GM12878 (cell line): ENCODE data around the gene RAB43. TPM values are rescaled to one million over a fixed set of nuclear protein-coding genes. Genes with fewer than 3 reads are reported as not detected.

ENCODE experiments used
- ATF3 ChIP-seq: IDR thresholded peaks from 2 replicates; pipeline ENCODE4 v1.6.1; 2011; ENCODE audit warnings: low read depth, mild to moderate bottlenecking, low read length, moderate library complexity, borderline replicate concordance; ENCODE audit errors: extremely low read depth
- ATF7 ChIP-seq: fragments of 450-650 bp; IDR thresholded peaks from 2 replicates; pipeline ENCODE4 v1.6.1; 2016; ENCODE audit warnings: low read depth, mild to moderate bottlenecking
- BACH1 ChIP-seq: fragments of 450-650 bp; IDR thresholded peaks from 2 replicates; pipeline ENCODE4 v1.6.1; 2017; ENCODE audit warnings: mild to moderate bottlenecking, borderline replicate concordance
- CBX5 ChIP-seq: sonication (generic); IDR thresholded peaks from 2 replicates; pipeline ENCODE4 v1.6.1; 2016; ENCODE audit warnings: low read depth, moderate library complexity, mild to moderate bottlenecking, inconsistent platforms
- CHD2 ChIP-seq: IDR thresholded peaks from 2 replicates; pipeline ENCODE4 v1.6.1; 2011; ENCODE audit warnings: low read depth, low read length, improper control_type of control experiment, borderline replicate concordance
- E4F1 ChIP-seq: fragments of 450-650 bp; IDR thresholded peaks from 2 replicates; pipeline ENCODE4 v1.6.1; 2018; ENCODE audit warnings: borderline replicate concordance, mild to moderate bottlenecking; ENCODE audit not compliant: partially characterized antibody
- HDAC6 ChIP-seq: fragments of 200-600 bp; sonication (generic); IDR thresholded peaks from one replicate; pipeline ENCODE4 v1.8.0; 2017; ENCODE audit warnings: antibody characterized with exemption; ENCODE audit not compliant: unreplicated experiment
- MAX ChIP-seq: IDR thresholded peaks from 2 replicates; pipeline ENCODE4 v1.6.1; 2012; ENCODE audit warnings: low read depth, low read length, improper control_type of control experiment
- PAX5 ChIP-seq: IDR thresholded peaks from 2 replicates; pipeline ENCODE4 v1.6.1; 2011; ENCODE audit warnings: low read depth, low read length, borderline replicate concordance
- RUNX3 ChIP-seq: IDR thresholded peaks from 2 replicates; pipeline ENCODE4 v1.6.1; 2012; ENCODE audit warnings: low read length, inconsistent platforms
- polyA plus RNA-seq, 11 experiments: library from polyadenylated mRNA; depleted of rRNA in 4 of 11; unstranded in 6 of 11; stranded (reverse) in 5 of 11; fragments of >200 nt; fragmentation: Nextera tagmentation in 4 of 11; fragmentation: Illumina TruSeq in 1 of 11; extraction: Ambion mirVana in 4 of 11; extraction: Trizol in 1 of 11; gene quantifications; 1 replicate in 1 of 11; 2 replicates in 10 of 11; pipeline versions ENCODE4 v1.2.1 to v1.2.3, GENCODE V29; 2011 to 2016; ENCODE audit warnings: inconsistent platforms in 2 of 11, missing spikeins in 2 of 11, low read depth in 1 of 11
- total RNA-seq, 4 experiments: library from RNA; depleted of rRNA in 3 of 4; stranded (reverse); fragments of >200 nt in 3 of 4; fragmentation: Illumina TruSeq in 1 of 4; extraction: Trizol in 1 of 4; gene quantifications; 2 replicates each; pipeline versions ENCODE4 v1.2.1 to v1.2.3, GENCODE V29; 2013 to 2021

The RAB43 gene
- total and polyA plus RNA-seq, 10 of the 15 experiments (the other 5 are each of a cell fraction or from before 2014, with no cell fraction given) = 0.08 to 14.0 (median 4.0) TPM

GRCh38 chr3:129056451-129057173, 65.0 kb downstream of the RAB43 start (continued):
- TF ChIP-seq E4F1 (no peak), MAX (no peak), HDAC6 (no peak), BACH1 (no peak), CHD2 (no peak), ATF7 (no peak), PAX5 (no peak), ATF3 (no peak), RUNX3 (no peak), CBX5 (no peak)
